ENCODE measurements around the gene THAP5. TPM values are rescaled to one million over a fixed set of nuclear protein-coding genes. Genes with fewer than 3 reads are reported as not detected.

THAP5 gene
- polyA plus RNA-seq, 3 donors = 3.0 to 10.7 (median 9.9) TPM

GRCh38 chr7:108529341-108529740 is 40.2 kb downstream of the THAP5 start:
- intact Hi-C loops (cut with micrococcal nuclease) = no loop called here
- Histone ChIP-seq H3K4me2 (replicated peaks; ENCODE audit: extremely low read depth, low read length, poor library complexity, severe bottlenecking) (no peak overlapping the region), H3K4me1 (ENCODE audit: control insufficient read depth in 1 of 2, insufficient read depth in 2 of 2, low read length in 2 of 2) (peaks cover 12 to 14% of the 10 kb centered on the region in 2 donors), H3K9me3 (replicated peaks in 1 of 2; ENCODE audit: control insufficient read depth in 1 of 2, insufficient read depth in 1 of 2, low read length in 2 of 2) (peaks cover 0 to 1% of the 10 kb centered on the region in 2 donors), H3K4me3 (replicated peaks in 1 of 3; ENCODE audit: low read depth in 2 of 3, low read length in 3 of 3) (no peak overlapping the region), H3K36me3 (replicated peaks in 1 of 2; ENCODE audit: control insufficient read depth in 1 of 2, insufficient read depth in 2 of 2, low read length in 2 of 2) (no peaks in the 10 kb centered on the region), H2AFZ (ENCODE audit: insufficient read depth, low read depth, low read length, poor library complexity, severe bottlenecking) (no peak overlapping the region), H3K27ac (ENCODE audit: low read depth in 1 of 2, low read length in 2 of 2) (no peak overlapping the region), H3K9ac (ENCODE audit: insufficient read depth, low read length, poor library complexity, severe bottlenecking) (no peak overlapping the region), H3K27me3 (ENCODE audit: control insufficient read depth in 2 of 2, insufficient read depth in 2 of 2, low read length in 2 of 2) (no peaks in the 10 kb centered on the region), H3K79me2 (ENCODE audit: insufficient read depth, low read length) (peaks cover 9% of the 10 kb centered on the region), H4K20me1 (ENCODE audit: insufficient read depth, low read length) (peaks cover 6% of the 10 kb centered on the region)
- Mint-ChIP-seq H3K4me1 (peaks cover 5% of the 10 kb centered on the region), H3K27ac (no peak overlapping the region), H3K9me3 (peaks cover 0 to 2% (median 2%) of the 10 kb centered on the region in 7 donors), H3K36me3 (peaks cover 0 to 3% of the 10 kb centered on the region in 2 donors), H3K4me3 (no peak overlapping the region), H3K27me3 (ENCODE audit: low read depth in 3 of 3) (peaks cover 1 to 6% (median 5%) of the 10 kb centered on the region in 3 donors)
- WGBS (ENCODE audit: insufficient coverage) = 100% methylated on average over 2 of the region's 3 CpGs
- no peak for TF ChIP-seq CTCF (IDR thresholded peaks at IDR 0.05)
- DNase-seq = no peak

- intact Hi-C loops (cut with micrococcal nuclease) = no loop called here
- Histone ChIP-seq H3K4me1 (ENCODE audit: control insufficient read depth in 1 of 2, insufficient read depth in 2 of 2, low read length in 2 of 2) (peaks cover 22 to 25% of the 10 kb centered on the region in 2 donors), H2AFZ (ENCODE audit: insufficient read depth, low read depth, low read length, poor library complexity, severe bottlenecking) (peak overlapping the region; percentile 21), H3K27me3 (ENCODE audit: control insufficient read depth in 2 of 2, insufficient read depth in 2 of 2, low read length in 2 of 2) (no peaks in the 10 kb centered on the region), H3K4me3 (replicated peaks in 1 of 3; ENCODE audit: low read depth in 2 of 3, low read length in 3 of 3) (no peak overlapping the region), H3K36me3 (replicated peaks in 1 of 2; ENCODE audit: control insufficient read depth in 1 of 2, insufficient read depth in 2 of 2, low read length in 2 of 2) (no peaks in the 10 kb centered on the region), H4K20me1 (ENCODE audit: insufficient read depth, low read length) (peaks cover 17% of the 10 kb centered on the region), H3K27ac (ENCODE audit: low read depth in 1 of 2, low read length in 2 of 2) (no peak overlapping the region), H3K9ac (ENCODE audit: insufficient read depth, low read length, poor library complexity, severe bottlenecking) (no peak overlapping the region), H3K79me2 (ENCODE audit: insufficient read depth, low read length) (peaks cover 20% of the 10 kb centered on the region), H3K4me2 (replicated peaks; ENCODE audit: extremely low read depth, low read length, poor library complexity, severe bottlenecking) (no peak overlapping the region), H3K9me3 (replicated peaks in 1 of 2; ENCODE audit: control insufficient read depth in 1 of 2, insufficient read depth in 1 of 2, low read length in 2 of 2) (no peaks in the 10 kb centered on the region)
- no peak for DNase-seq
- WGBS (ENCODE audit: insufficient coverage) = 97% methylated on average over 4 of the region's 6 CpGs
- no peak overlapping the region for H3K4me3 Mint-ChIP-seq
- H3K27ac Mint-ChIP-seq = no peak overlapping the region
- H3K36me3 Mint-ChIP-seq = peaks cover 5 to 6% of the 10 kb centered on the region in 2 donors
- no peak for TF ChIP-seq CTCF (IDR thresholded peaks at IDR 0.05)
- peaks cover 15% of the 10 kb centered on the region for H3K4me1 Mint-ChIP-seq
- peaks cover 1 to 6% (median 5%) of the 10 kb centered on the region in 3 donors for H3K27me3 Mint-ChIP-seq (ENCODE audit: low read depth in 3 of 3)
- H3K9me3 Mint-ChIP-seq = no peaks in the 10 kb centered on the region
These were observed 41.3 kb downstream of the THAP5 start for GRCh38 chr7:108528183-108528712.

All from CD14-positive monocyte (primary cell).